Upper lobe of left lung (tissue), 4 donors: ENCODE results near the gene COPS6.

Source experiments
- CTCF ChIP-seq, 6 experiments: fragments of 450-650 bp in 4 of 6; fragments of 200-600 bp in 2 of 6; sonication (generic) in 2 of 6; IDR thresholded peaks; one replicate each; pipeline ENCODE4 v1.5.1; 2016 to 2019; ENCODE audit warnings: antibody characterized with exemption in 6 of 6
- EP300 ChIP-seq, 4 donors: sonication (generic); formaldehyde crosslinking; IDR thresholded peaks; one replicate each; pipeline ENCODE4 v1.5.1; 2017; ENCODE audit warnings: antibody characterized with exemption in 4 of 4, control low read depth in 2 of 4
- POLR2A ChIP-seq, 4 donors: fragments of 450-650 bp; IDR thresholded peaks; one replicate each; pipeline ENCODE4 v1.5.1; 2016 to 2017; ENCODE audit warnings: antibody characterized with exemption in 4 of 4, mild to moderate bottlenecking in 2 of 4

GRCh38 chr7:100126931-100127865 is 38.4 kb downstream of the COPS6 start, which contains the start of gene MBLAC1:
- TF ChIP-seq CTCF (IDR thresholded peaks at IDR 0.05), result no peak
- TF ChIP-seq EP300 (IDR thresholded peaks at IDR 0.05), result no peak
- peak in 2 of 4 donors; percentile 35 to 64 for TF ChIP-seq POLR2A (IDR thresholded peaks at IDR 0.05)
